H1 (cell line): ENCODE measurements around the gene PPP1R7. TPM values are rescaled to one million over a fixed set of nuclear protein-coding genes. Genes with fewer than 3 reads are reported as not detected.

Source experiments
- CREB1 ChIP-seq: IDR thresholded peaks from 2 replicates; pipeline ENCODE4 v1.6.1; 2012; ENCODE audit warnings: inconsistent platforms
- RAD21 ChIP-seq, 2 experiments: IDR thresholded peaks in 1 of 2; conservative IDR thresholded peaks in 1 of 2; 2 replicates each; pipeline ENCODE4 v1.6.1; 2011; ENCODE audit warnings: low read depth in 2 of 2, low read length in 2 of 2, improper control_type of control experiment in 1 of 2, inconsistent platforms in 1 of 2, mild to moderate bottlenecking in 1 of 2, moderate library complexity in 1 of 2
- SP4 ChIP-seq: IDR thresholded peaks from 2 replicates; pipeline ENCODE4 v1.6.1; 2012; ENCODE audit warnings: low read length, inconsistent platforms
- USF2 ChIP-seq: IDR thresholded peaks from 2 replicates; pipeline ENCODE4 v1.6.1; 2011; ENCODE audit warnings: low read length, improper control_type of control experiment
- polyA plus RNA-seq, 7 experiments: library from polyadenylated mRNA; depleted of rRNA in 3 of 7; stranded (reverse) in 5 of 7; unstranded in 2 of 7; fragments of >200 nt in 5 of 7; fragments of 200-250 nt in 2 of 7; gene quantifications; 1 replicate in 5 of 7; 2 replicates in 1 of 7; 4 replicates in 1 of 7; pipeline versions ENCODE4 v1.2.1 to v1.2.3, GENCODE V29; 2011 to 2013; ENCODE audit warnings: missing spikeins in 2 of 7, mixed read lengths in 2 of 7
- total RNA-seq: library from RNA; stranded (reverse); fragmentation: NEBNext Ultra II Directional; extraction: Animal tissue kit (Norgen Biotek cat#: 25700); gene quantifications from 2 replicates; pipeline ENCODE4 v1.2.1, GENCODE V29; 2021

Gene PPP1R7
- total and polyA plus RNA-seq, 2 of the 8 experiments (the other 6 are each of a cell fraction or from before 2014, with no cell fraction given): 22.2 to 64.0 TPM

DNA sequence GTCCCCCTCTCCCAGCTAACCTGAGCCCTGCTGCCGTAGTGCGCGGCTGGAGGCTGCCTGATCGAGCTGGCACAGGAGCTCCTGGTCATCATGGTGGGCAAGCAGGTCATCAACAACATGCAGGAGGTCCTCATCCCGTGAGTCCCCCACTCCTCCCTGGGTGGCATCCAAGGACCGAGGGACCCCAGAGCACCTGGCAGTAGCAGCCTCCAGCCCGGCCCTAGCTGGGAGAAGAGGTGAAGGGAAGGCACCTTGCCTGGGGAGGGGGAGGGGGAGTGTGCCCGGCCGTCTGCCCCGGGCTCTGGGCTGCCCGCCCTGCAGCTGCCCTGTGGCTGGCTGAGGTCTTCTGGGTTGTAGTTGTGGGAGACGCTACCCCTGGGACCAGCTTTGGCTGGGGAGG lies 64.5 kb downstream of the PPP1R7 start (continued):
- no peak for TF ChIP-seq USF2
- no peak for TF ChIP-seq RAD21 (IDR thresholded peaks at IDR 0.05 in 1 of 2, conservative IDR thresholded peaks at IDR 0.05 in 1 of 2; ENCODE audit: low read depth in 2 of 2, low read length in 2 of 2)
- TF ChIP-seq SP4: no peak
- TF ChIP-seq CREB1: no peak
